GM18499 (cell line): ENCODE data around the gene TMED5.
"Not testable (repeated sequence)": the region's sequence is repeated elsewhere in the genome, so short reads cannot be mapped to it uniquely, and the experiment has no call there.

Experiments used
- ATAC-seq: cut with Tn5 transposase; IDR thresholded peaks from one replicate; pipeline ENCODE4 v1.9.1; 2021; ENCODE audit warnings: moderate number of reproducible peaks; ENCODE audit not compliant: insufficient read depth, unreplicated experiment

TMED5 gene

DNA sequence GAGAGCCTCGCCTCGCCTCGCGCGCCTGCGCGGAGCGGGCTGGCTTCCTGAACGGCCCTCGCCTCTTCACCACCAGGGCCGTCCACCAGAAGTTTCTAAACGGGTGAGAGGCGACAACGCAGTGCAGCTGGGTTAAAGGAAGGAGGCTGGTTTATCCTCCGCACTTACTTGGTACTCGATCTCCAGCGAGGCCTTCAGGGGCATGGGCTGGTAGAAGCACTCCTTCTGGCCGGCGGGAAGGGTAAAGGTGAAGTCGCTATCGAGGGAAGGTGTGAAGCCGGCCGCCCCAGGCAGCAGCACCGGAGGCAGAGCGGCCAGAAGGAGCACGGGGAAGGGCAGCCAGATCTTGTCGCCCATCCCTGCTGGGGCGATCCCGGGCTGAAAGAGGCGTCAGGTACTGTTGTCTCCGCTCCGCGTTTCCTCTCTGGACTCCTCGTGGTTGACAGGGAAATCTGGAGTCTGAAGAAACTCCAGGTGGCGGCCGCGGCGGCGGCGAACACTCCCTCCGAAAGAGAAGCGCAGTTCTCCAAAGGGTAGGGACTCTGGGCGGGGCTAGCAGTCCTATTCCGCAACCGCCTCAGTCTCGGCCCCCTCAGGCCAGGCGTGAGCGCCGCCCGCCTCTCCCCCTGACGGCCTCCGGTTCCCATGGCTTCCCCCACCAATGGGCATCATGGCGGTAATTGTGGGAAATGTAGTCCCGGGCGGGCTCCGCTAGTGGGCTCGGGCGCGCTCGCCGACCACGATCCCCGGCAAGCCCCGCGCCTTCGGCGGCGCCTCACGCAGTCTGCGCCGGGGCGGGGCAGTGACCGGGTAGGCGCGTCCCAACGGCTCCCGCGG, at the start of gene TMED5:
Gene TMED5 (minus strand): TSS at position 528 of the 837 bp plus-strand sequence. CDS start 171 bp downstream, at position 357.
- ATAC-seq, result peak; percentile 58

DNA sequence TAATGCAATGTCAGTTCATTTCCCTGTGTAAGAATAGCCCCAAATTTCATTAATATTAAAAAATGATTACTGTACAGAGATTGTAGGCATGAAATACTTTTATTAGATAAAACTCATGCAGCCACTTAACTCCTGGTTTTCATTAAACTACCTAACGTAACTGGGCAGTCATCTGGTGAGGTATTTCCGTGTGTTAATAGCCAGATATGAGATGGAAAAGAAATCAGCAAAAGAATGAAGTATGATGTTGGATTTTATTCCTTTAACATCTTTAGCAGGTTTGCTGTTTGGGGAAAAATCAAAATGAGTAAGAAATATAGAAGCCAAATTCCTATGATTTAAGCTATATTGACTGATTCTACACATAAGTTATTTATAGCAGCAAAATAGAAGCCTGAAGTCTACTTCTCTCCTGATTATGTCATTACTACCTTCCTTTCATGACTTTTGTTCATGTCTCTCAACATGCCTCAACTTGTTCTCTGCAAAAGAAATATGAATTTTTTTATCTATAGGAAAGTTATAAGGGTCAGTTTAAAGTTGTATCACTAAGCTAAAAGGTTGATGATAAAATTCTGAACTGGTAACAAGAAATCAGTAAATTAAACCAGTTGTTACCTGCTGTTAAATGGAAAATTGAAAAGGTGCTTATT, 42.9 kb upstream of the TMED5 start:
- ATAC-seq, result no peak

DNA sequence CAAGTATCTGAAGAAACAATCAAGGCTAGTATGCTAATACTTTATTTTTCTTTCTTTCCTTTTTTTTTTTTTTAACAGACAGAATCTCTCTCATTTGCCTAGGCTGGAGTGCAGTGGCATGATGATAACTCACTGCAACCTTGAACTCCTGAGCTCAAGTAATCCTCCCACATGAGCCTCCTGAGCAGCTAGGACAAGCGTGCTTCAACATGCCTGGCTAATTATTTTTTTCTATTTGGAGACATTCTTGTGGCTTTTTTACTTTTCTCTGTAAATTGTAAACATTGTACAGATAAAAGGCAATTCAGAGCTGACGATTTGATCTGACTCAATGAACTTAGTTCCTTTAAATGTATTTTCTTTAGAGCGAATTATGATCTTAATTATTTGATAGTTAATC, 41.7 kb upstream of the TMED5 start:
- no peak for ATAC-seq

DNA sequence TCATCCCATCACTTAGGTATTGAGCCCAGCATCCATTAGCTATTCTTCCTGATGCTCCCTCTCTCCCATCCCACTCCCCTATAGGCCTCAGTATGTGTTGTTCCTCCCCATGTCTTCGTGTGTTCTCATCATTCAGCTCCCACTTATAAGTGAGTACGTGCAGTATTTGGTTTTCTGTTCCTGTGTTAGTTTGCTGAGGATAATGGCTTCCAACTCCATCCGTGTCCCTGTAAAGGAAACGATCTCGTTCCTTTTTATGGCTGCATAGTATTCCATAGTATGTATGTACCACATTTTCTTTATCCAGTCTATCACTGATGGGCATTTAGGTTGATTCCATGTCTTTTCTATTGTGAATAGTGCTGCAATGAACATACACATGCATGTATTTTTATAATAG, 40.5 kb upstream of the TMED5 start:
- ATAC-seq, result not testable (repeated sequence)

DNA sequence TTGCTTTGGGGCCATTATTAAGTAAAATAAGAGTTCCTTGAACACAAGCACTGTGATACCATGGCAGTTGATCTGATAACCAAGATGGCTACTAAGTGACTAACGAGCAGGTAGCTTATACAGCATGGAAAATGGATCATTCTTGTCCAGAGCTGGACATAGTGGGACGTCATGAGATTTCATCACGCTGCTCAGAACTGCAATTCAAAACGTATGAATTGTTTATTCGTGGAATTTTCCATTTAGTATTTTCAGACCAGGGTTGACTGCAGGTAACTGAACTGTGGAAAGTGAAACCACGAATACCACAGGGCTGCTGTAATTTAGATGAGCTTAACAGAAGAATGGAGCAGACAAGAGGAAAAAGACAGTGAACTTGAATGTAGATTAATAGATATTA, 39.2 kb upstream of the TMED5 start:
- ATAC-seq, result no peak

DNA sequence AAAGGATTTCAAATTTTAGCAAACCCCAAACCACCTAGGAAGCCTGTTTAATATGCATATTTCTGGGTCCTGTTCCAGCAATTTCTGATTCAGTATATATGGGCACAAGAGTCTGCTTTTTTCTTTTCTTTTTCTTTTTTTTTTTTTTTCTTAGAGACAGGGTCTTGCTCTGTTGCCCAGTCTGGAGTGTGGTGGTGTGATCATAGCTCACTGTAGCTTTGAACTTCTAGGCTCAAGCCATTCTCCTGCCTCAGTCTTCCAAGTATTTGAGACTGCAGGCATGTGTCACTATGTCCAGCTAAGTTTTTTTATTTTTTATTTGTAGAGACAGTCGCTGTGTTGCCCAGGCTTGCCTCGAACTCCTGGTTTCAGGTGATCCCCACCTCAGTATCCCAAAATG, 35.1 kb upstream of the TMED5 start:
- ATAC-seq, result no peak

DNA sequence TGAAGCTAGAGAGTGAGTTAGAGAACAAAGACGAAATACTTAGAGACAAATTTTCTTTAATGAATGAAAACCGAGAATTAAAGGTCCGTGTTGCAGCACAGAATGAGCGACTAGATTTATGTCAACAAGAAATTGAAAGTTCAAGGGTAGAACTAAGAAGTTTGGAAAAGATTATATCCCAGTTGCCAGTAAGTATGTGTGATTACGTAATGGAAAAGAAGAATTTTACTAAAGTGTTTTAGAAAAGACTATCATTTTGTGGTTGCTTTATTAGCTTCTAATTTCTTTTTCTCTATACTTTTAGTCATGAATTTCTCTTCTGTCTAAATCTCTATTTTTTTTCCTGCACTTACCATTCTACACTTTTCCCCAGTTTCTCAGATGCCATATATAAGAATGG, 27.0 kb upstream of the TMED5 start:
- no peak for ATAC-seq

DNA sequence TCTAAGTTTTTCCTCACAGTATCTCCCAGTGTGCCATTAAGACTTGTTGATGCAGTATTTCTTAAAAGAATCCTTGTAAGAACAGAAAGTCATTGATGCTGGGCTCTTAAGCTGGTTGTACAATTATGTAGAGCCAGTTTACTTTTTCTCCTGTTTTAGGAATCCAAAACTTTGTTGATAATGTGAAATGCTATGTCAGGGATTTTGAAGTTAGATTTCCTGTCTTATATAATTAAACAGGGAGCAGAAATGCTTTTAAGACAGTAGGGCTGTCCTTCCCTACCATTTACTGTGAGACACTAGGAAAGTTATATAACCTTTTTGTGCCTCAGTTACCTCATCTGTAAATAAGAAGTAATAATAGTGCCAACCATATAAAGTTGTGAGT, 26.3 kb upstream of the TMED5 start:
- no peak for ATAC-seq

DNA sequence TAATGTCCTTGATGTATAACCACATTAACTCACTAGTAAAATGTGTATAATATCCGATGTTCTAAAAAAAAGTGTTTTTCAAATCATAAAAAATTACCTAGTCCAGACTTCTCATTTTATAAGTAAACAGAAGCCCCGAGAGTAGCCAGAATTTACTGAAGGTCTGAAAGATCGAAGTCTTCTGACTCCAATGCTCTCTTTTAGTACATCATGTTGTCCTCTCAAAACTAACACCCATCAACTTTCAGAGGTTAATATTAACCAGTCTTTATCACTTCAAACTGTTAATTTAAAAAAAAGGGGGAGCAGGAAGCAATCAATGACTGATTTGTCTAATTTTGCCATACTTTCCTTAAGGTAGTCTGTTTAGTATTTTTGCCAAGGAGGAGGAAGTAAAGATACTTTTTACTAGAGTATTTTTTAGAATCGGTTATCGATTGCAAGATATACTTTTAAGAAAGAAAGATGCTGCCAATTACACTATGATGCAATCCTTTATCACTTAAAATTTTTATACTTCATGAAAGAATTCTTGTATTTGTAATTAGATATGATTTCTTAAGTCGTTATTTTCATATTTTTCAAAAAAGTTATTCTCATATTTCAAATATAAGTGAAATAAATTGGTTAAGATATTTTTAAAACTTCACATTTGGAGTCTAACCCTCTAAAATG, 25.8 kb upstream of the TMED5 start:
- no peak for ATAC-seq

DNA sequence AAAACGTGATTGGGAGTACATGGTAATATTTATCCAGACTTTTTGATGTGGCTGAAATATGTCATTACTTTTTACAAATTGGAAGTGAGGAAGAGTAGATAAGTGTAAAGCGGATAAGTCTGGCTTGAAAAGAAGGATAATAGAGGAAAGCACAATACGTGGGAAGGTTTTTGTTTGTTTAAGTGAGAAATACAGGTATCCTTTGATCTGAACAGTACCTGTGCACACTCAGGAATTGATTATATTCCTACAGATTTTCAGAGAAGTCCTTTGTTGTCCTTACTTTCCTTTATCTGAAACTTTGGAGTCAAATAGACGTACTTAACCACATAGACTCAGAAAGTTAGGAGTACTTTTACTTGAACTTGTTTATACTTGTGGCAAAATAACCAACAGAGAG, 20.5 kb upstream of the TMED5 start:
- no peak for ATAC-seq

DNA sequence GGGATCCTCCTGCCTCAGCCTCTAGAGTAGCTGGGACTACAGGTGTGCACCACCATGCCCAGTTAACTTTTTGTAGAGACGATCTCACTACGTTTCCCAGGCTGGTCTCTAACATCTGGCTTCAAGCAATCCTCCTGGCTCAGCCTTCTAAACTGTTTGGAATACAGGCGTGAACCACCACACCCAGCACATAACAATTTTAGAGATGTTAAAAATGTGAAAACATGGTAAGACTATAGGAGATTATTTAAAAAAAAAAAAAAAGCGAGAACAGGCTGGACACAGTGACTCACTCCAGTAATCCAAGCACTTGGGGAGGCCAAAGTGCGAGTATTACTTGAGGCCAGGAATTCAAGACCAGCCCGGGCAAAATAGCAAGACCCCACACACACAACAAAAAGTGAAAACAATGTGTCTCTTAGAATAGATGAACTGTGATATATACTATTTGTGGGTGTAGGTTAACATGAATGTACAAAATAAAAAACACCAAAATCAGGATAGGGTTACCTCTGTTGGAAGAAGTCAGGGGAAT, 19.9 kb upstream of the TMED5 start:
- ATAC-seq, result no peak

DNA sequence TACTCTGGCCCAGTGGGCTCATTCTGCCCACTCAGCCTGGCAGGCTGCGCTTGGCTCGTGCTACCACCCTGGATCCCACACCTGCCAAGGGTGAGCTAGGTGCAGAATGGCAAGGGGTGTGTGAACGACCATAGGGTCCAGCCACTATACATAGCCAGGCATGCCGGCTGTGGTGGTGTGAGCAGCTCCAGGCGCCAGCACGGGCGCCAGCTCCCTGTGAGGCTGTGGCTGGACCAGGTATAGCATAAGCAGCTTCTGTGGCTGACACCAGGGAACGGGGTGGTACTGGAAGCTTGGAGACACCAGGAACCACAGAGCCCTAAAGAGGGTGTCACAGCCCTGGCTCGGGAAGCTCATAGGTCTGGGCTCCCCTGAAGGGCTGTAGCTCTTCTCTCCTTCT, 18.9 kb upstream of the TMED5 start:
- ATAC-seq, result no peak

DNA sequence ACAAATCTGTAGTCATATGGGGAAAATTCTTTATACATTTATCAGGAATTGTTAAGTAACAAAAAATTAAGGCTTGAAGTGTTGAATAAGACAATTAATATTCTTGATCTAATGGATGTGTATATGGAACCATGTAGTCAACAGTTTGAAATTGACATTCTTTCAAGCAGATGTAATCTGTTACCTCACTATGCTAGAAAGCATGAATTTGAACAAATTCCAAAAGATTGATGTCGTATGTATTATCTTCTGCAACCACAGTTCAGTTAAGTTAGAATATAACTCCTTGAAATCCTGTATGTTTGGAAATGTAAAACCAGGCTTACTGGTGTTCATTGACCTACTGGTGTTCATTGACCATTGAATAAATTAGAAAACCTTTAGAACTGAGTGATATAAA, 16.4 kb upstream of the TMED5 start:
- no peak for ATAC-seq

DNA sequence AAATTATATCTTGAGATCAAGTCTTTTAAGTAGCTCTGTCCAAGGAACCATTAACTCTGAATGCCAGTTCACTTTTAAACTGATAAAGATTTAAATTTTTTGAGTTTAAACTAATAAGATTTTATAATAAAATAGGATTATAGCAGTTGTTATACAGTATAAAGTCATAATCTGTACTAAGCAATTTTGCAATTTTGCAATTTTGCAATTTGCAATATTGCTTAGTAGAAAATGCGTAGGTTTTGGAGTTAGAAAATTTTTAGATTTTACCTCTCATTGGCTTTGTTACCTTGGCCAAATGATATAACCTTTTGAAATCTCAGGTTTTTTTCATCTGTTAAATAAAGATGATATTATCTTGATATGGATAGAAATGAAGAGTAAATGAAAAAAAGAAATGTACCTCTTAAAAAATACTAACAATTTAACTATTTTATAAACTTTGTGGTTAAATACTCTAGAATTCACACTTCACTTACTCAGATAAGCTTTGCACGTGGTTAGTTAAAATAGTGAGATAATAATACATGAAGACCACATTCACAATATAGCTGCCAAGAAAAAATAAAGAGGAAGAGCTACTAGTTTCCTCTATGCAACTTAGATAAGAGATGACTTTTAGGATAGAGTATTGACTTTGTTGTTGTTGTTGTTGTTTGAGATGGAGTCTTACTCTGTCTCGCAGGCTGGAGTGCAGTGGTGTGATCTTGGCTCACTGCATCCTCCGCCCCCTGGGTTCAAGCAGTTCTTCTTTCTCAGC, 14.2 kb upstream of the TMED5 start:
- ATAC-seq, result no peak

DNA sequence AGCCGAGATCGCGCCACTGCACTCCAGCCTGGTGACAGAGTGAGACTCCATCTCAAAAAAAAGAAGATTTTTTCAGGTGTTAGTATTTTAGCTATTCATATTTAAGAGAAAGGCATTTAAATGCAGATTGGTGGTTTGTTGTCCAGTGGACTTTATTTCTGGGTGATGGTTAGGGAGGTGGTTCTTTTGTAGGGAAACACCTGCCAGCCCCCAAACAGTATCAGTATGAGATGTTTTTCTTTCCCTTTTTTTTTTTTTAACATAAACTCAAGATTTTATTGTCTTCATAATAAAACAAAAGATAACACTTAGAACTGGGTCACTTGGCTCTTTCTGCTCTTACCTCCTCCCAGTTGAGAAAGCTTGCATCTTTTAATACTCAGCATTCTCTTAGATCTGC, 10.2 kb upstream of the TMED5 start:
- ATAC-seq, result no peak

DNA sequence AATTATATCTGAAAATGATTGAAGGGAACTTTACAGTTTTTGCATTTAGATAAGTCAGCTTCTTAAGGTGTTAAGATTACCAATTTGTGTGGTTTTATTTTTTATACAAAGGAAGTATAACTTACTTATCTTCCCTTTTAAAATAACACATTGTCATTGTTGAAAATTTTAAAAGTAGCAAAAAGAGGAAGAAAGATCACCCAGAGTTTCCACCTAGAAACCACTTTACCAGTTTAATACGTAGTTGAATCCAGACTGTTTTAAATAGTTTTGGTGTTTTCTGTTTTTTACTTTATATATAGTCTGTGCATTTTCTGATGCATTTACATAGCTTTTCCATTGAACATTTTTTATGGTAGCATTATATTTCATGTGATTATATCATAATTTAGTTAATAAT, 6.5 kb upstream of the TMED5 start:
- ATAC-seq, result no peak

DNA sequence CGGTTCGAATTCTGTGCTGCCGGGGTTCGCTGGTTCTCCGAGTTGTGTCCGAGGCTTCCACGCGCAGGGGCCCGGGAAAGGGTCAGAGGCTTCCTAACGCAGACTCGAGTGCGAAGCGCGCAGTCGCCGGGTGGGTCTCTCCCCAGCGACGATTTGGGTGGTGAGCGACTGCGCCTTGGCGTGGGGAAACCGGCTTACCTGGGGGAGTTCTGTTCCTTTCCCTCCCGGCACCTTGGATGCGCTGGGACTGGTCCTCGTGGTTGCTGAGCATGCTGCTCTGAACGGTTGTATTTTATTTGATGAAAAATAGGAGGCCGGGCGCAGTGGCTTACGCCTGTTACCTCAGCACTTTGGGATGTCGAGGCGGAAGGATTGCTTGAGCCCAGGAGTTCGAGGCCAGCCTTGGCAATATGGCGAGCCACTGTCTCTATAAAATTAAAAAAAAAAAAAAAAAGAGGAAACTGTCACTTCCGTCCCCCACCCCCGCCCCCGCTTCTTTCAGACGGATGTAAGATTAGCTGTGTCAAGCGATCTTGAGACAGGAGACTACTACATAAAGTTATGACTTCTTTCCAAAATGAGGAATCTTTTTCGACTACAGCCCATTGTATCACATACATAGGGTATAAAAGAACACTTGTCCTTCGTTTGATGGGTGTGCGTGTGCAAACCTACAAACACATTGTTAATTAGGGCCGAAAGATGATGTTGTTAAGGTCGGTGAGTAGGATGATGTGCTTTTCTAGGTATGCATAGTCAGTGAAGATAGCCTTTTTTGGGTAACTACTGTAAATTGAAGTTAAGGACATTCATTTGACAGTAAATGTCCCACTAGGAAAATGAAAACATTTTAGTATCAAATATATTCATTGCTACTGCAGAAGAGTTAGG, 755 bp upstream of the TMED5 start, which contains the start of gene CCDC18:
Gene CCDC18 (plus strand): TSS at position 2 of the 891 bp plus-strand sequence. CDS start 2,638 bp downstream, outside the sequence.
- ATAC-seq, result peak; percentile 1

DNA sequence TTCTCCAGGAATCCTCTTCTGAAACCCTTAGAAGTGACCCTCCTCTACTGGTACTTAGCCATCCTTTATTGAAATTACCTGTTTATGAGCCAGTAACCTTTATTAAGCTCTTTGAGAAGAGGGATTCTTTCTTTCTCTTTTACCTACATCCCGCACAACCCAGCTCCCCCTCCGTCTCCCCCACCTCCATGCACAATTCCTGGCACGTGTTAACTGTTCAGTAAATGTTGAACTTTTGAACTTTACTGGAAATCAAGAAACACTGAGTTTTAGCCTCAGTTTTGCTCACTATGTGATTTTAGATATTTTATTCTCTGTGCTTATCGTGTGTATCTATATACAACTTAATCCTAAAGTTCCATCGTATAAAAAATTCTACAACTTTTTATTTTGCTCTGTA, 1.8 kb downstream of the TMED5 start:
- no peak for ATAC-seq

DNA sequence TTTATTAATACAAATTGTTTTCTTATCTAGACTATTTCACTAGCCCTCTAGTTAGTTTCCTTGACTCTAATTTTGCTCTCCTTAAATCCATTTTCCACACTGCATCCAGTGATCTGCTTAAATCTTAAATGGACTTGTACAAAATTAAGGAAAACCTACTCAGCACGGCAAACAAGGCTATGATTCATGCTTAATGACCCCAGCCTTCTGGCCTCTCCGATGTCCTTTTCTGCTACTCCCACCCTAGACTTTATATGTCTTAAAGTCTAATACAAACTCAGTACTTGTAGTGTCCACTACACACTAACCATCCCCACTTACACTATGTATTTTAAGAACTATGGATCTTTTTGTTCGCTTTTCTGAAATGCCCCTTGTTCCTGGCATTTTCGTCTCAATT, 2.2 kb downstream of the TMED5 start:
- no peak for ATAC-seq
